NCI-H1105 treated with DMSO at 0.1 percent for 48 hours (cell line): ENCODE measurements around the gene NBEAL2.

Experiments
- DNase-seq: peaks from one replicate; lab custom pipeline; 2025; lab: John Stamatoyannopoulos, UW

Gene NBEAL2

DNA sequence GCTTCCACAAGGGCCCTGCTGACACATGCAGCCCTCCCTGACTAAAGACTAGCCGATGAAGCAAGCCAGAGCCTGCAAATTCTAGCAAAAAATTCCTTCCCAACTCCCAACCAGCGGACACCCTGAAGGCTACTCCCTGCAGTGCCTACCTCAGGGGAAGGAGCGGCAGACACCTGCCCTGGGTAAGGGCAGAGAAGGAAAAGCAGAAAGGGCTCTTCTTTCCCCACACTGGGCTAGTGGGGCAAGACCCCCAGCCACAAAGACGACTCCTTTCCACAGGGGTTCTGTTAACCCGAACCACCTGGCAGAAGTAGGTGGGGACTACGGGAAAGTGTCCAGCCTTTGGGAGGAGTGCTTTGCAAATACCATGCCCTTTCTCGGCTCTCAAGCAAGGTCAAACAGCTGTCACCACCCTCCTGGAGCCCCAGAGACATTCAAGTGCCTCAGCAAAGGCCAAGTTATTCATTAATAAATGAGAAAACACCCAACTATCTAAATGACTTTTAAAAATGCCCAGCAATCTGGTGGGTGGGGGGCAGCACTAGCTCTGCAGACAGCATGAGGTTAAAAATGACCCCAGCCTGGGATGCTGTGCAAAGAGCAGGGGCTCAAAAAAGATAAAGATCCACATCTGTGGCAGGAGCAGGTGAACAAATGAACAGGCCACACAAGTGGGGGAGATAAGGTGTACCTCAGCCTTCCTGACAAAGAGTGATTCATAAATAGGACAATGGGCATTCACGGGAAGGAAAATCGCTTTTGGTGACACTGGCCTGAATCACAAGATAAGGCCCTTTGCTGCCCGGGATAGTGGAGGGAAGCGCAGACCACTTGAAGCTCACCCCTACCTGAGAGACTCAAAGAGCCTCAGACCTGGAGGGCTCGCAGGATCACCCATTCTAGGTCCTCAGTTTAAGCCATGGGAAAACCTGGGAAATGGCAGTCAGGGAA lies 36.0 kb upstream of the NBEAL2 start:
- no peak for DNase-seq

DNA sequence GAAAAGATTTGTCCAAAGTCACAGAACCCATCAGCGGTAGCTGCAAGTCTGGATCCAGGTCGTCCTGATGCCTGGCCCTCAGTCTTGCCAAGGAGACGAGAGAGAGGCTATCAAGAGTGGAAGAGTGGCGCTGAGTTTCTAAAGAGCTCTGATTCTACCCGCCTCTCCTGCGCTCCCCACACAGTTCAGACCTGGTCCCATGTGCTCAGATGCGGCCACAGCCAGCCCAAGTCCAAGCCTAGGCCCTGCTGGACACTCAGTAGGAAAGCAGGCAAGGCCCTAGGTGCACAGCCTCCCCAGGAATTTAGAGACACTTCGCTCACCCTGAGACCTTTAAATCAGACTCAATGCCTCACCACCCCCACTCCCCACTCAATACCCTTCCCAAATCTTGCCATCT lies 35.3 kb upstream of the NBEAL2 start:
- DNase-seq, result no peak

DNA sequence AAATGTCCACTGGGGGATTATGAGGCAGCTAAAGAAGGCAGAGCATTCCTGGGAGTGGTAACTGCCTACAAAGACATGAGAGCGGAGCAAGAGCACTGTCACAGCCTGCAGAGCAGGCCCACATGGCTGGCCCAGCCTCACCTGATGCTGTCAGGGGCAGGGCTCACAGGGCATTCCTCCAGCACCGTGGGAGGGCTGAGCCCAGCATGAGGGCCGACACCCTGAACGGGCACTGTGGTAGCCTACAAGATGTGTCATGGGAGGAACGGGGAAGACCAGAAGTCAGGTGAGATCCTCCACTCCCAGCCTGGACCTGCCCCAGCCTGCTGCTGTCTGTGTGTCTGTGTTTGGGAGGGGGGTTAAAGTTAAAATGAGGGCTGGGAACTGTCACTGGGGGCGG lies 33.0 kb upstream of the NBEAL2 start:
- no peak for DNase-seq

DNA sequence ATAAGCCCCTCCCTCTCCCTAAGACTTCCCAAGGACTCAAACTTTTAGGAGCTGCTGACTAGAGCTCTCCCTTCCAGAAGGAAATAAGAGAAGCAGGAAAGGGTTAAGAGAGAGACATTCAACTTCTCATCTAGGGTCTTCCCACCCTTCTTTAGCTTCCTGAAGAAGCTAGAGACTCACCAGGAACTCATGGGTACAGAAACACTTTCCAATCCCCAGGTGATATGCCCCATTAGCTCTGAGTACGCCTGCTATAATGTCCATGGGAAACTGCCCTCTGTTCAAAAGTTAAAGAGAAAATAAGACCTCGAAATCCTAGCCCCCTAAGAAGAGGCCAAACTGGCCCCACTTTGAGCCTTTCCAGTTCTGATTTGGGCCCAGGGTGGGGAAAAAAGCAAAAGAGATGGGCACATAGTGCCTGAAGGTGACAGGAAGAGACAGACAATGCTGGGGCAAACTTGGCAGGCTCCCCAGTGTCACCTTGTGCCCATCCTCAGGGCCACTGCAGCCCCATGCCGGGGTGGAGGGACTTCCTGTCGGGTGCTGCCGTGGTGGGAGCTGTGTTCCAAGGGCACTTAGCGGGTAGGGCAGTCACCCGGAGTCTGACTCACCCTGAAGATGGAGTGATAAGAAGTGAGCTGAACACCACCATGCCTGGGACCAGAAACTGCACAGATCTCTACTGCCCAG lies 32.5 kb upstream of the NBEAL2 start:
- DNase-seq, result no peak

DNA sequence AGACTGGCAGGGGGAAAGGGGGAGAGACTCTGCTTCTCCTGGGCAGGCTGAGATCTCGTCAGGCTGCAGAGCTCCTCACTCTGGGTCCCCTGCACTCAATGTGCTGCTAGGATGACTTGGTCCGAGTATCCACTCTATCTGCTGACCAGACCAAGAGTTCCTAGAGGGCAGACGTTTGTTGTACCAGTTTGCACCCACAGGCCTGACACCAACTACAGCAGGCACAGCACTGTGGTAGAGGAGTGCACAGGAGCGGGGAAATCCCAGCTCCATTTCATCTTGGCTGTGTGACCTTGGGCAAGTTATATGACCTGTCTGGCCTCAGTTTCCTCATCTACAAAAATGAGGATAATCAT lies 31.9 kb upstream of the NBEAL2 start:
- DNase-seq, result no peak

DNA sequence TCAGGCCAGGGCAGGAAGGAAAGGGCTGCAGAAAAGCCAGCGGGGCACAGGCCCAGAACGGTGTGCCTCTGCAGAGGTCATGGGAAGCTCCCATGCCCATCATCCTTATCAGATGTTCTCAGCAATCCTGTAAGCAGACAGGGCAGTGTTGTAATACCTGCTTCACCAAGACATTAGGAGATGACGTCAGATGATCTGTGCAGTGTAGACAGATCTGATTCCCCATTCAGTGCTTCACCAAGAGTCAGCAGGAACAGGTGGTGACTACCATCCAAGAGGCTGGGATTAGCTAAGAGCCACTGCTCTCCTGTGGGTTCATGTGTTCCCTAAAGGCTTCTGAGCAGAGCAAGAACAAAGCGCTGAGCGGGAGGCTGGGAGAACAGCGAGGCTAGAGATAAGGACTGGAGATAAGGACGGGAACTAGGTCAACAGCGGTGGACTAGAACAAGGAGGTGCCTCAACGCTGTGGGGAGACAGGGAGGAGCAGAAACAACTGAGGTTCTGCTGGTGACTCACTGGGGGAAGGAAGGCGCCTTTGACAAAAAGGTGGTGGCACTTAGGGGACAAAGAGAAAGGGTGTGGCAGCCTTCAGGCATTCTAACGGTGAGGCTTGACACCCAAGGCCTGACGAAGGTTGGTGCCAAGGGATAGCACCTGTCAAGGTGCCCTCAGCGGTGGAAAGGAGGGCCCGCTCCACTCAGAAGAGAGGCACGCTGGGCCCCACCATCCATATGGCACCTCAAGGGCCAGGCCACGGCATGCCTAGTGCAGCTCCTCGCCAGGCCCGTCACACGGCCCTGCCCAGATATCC lies 31.3 kb upstream of the NBEAL2 start:
- no peak for DNase-seq

DNA sequence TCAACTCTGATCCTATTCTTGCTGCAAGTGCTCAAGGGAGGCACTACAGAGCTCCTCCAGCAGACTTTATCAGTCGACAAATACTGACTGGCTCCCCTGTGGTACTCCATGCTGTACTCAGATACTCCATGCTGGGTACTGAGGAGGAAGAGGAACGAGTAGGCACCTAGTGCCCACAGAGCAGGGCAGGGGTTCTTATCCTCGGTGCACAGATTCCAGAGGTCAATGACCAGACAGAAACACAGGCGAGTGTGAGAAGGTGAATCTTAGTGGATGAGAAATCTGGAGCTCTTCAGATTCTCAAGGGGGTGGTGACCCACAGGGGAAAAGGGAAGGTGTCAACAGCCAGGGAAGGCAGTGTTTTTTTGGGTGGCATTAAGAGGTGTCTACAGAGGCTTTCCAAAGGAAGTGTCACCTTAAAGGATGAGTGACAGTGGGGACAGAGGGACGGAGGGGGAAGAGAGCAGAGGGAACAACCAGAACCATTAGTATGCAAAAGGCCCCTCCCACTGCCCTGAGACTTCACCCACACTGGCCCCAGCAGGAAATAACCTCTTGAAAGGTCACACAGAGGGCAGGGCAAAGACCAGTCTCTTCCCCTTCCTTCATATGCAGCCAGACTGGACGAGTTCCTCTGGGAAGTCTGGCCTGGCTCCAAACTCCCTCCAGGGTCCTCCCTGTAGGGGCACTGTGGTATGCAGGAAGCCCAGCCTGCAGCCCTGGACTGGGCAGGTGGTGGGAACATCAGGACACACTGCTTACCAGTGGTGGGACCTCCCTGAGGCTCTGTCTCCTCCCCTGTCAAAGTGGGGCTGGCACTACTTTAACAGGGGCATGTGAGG lies 30.4 kb upstream of the NBEAL2 start:
- no peak for DNase-seq

DNA sequence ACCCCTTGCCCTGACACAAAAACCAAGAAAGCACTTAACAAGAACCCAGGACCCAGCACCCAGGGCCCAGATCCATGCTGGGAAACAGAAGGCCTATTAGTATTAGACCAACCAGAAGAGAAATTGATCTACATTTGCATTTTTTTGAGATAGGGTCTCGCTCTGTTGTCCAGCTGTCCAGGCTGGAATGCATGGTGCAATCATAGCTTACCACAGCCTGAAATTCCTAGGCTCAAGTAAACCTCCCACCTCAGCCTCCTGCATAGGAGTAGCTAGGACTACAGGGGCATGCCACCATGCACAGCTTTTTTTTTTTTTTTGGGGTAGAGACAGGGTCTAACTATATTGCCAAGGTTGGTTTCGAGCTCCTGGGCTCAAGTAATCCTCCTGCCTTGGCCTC lies 29.3 kb upstream of the NBEAL2 start:
- no peak for DNase-seq

DNA sequence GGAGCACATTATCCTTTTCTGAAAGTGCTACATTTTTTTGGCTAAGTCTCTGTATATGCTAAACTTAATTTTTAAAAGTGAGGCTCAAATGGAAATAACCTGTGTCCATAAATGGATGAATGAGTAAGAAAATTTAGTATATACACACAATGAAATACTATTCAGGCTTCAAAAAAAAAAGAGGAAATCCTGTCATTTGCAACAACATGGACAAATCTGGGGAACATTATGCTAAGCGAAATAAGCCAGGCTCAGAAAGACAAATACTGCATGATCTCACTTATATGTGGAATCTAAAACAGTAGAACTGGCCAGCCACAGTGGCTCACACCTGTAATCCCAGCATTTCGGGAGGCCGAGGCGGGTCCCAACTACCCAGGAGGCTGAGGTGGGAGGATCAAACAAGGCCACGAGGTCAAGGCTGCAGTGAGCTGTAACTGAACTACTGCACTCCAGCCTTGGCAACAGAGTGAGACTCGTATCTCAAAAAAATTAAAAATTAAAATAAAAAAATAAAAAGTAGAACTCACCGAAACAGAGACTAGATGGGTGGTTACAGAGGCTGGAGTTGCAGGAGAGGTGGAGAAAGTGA lies 28.7 kb upstream of the NBEAL2 start:
- DNase-seq, result no peak

DNA sequence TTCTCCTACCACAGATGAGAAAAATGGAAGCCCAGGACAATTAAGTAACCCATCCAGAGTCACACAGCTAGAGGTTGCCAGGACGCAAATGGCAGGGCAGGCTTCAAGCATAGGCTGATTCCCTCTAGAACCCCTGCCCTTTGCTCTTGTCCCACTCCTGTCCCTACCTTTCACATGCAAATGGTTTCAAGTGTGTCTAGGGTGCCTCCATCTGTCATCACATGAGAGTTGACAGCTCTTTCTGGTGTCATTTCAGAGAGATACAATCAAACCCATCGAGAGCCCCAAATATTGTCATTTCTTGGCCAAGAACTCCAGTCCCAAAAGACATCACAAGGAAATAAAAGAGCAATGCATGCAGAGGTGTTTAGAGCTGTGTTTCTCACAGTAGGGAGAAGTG lies 26.7 kb upstream of the NBEAL2 start:
- no peak for DNase-seq

DNA sequence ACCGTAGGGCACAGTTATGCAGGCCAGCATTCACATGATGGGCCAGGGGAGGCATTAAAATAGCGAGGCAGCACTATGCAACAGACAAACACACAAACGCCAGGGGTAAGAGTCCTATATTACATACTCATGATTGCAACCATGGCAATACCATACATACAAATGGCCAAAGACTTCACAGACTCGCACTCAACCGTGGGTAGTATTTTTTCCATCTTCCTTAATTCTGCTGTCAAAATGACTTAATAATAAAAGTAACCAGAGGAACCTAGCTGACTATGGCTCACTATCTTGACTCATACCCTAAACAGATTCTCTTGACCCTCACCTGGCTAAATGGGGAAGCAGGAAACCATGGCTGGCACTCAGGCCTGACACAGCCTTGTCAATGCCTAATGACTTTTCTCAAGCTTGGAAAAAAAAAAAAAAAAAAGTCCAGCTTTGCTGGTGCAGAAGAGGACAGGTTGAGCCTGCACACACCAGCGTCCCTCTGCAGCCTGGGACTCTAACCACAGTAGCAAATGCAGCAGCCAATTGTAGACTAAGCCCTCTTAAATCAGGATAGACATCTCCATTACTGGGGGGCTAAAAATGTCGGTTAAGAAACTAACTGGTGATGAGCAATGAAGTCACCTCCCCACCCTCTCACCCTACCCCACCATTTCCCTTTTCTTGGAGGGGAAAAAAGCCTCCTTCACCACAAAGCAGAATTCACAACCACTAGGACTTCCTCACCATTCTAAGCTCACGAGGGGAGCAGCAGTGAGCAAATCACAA lies 26.0 kb upstream of the NBEAL2 start:
- no peak for DNase-seq

DNA sequence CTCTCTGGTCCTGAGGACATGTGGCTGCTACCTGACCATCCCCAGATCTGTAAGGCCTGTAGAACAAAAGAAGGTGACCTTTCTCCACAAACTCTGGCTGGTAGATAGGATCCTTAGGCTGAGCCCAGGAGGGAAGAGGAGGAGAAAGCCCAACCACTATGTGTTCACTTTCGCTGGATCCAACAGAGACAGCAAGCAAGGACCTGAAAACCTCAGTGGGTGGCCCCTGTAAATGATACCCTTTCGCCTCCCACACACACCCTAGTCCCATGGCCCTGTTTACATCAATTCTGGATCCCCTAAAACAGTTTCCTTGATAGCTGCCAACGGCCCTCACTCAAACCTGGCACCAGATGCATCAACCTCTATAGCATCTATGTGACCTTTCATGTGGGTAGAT lies 25.3 kb upstream of the NBEAL2 start:
- no peak for DNase-seq

DNA sequence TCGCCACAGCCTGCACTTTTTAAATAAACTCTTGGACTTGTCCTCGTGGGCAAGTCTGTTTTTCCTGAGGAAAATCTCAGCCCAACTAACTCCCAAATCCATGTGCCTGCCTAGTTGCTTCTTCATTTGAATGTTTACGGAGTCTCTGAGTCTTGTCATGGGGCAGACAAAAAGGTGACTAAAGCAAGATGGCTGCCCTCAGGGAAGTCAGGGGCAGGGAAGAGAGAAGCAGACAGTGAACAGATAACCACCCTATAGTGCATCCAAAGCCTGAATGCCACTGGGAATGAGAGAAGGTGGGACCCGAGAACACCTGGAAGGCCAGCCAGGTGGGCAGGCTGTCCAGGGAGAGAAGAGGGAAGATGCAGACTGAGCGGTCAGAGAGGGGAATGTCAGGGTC lies 24.3 kb upstream of the NBEAL2 start:
- DNase-seq, result no peak

DNA sequence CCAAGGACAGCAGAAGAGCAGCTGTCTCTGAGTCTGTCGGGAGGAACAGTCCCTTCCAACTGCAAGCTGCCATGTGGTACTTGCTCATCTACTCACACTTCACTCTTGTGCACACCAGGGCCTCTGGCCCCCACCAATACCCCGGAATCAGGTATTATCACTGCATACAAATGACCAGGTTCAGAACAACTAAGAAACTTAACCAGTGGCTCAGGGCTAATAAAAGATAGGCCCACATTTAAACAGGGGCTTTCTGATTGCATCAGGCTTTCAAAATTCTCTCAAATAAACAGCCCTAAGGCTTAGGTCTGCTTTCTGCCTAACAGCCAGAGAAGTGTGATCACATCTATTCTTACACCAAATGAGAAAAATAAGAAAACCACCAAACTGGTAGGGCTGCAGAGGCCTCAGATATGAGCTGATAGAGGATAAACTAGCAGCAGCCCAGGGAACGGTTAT lies 23.6 kb upstream of the NBEAL2 start:
- no peak for DNase-seq

DNA sequence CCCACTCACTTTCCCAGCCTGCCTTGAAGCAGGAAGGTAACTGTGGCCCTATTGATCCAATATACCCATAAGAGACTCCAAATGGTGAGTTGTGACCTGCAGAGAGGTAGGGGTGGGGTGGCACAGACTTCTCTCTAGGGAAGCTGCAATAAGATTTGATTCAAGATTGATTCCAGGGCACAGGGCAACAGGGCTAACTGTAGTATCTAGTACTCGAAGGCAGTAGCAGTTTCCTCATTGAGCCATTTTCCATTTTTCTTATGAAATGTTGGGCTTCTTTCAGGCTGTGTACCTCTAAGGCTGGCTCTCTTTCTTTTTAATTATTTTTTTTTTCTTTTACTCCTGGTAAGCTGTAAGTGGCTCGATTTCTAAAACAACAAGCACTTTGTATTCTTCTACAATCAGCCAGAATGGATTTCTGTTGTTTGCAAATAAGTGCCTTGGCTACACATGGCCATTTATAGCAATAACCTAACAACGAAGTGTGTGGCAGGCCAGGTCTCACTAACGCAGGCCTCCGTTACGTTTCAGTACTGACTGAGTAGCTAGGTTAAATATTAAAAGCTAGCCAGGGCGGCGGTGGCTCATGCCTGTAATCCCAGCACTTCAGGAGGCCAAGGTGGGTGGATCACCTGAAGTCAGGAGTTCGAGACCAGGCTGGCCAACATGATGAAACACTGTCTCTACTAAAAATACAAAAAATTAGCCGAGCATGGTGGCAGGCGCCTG lies 22.2 kb upstream of the NBEAL2 start:
- no peak for DNase-seq

DNA sequence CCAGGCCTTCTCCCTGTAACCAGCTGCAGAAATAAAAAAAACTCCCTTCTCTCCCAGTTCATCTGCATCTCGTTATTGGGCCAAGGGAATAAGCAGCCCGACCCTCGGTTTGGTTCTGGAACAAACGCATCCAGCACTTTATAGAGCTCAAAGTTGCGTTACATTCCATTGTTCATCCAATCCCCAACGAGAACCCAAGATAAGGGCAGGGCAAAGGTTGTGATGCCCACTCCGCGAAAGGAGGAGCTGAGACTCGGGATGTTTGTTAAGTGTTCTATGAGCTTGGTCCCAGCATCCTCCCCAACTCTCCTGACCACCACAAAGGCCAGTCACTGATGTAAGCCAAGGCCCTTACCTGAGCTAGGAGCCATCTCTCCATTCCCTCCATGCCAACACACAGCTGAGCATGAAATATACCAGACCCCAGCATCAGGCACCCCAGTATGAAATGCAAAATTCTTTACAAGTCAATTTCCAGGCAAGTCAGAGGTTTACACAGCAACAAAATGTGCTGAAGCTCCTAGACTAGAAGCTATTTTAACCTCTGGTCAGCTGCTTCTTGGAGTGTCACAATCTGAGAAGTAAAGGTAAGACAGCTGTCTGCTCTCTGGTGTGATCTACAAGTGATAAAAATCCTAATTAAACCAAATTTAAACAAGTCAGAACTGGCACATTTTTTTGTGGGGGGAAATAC lies 20.9 kb upstream of the NBEAL2 start:
- no peak for DNase-seq

DNA sequence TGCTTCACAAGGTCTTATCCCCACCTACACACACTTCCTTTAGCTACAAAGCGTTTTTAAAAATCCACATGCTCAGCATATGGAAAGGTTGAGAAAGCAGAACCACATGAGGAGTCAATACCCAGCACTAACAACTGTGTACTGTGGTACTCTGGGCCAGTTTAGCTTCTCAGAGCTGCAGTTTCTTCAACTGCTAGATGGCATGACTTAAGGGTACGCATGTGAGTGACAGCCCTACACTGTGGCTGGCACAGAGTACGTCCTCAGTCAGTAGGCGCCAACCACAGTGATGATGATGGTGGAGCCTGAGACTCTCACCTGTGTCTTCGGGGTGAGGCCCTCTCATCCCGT lies 20.3 kb upstream of the NBEAL2 start:
- no peak for DNase-seq

DNA sequence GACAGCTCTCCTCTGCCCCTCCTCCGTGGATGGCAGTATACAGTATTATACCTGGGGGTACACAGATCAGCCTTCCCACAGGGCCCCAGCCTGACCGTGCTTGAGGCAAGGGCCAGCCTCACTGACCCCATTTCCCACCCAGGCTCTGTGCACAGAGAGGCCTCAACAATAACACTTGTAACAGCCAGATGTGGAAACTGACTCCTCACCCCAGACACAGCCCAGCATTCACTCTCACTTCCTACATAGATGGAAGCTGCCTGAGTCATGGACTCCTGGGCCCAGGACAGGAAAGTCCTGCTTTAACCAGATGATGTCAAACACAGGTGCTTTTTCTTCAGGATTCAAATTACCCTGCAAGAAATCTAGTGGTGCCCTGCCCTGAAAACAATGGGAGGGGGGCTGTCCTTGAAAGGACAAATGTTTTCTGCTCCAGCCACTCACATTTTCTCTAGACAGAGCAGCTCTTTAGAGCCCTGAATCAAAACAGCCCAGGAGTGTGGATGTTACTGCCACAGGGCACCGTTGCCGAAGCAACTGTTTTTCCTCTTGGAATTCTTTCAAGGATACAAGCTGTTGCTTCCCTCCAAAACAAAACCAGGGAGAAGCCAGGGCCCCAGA lies 19.3 kb upstream of the NBEAL2 start:
- no peak for DNase-seq

DNA sequence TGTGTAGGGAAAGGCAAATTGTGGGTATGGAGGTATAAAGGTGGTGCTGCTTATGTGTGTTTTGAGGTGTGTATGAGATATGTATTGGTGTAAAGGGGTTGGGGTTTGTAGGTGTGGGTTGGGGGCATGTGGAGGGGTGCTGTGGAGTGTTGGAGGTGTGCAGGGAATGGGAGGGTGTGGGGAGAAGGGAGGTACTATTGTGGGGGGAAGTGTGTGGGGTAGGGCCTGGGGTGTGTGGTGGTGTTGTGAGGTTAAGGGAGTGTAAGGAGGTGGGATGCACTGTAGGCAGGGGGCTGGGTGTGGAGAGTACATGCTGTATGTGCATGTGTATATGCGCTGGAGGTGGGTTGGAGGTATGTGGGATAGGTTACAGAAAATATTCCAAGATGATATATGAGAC lies 18.6 kb upstream of the NBEAL2 start:
- no peak for DNase-seq
